ENCODE results near the gene CELSR2.

DNA sequence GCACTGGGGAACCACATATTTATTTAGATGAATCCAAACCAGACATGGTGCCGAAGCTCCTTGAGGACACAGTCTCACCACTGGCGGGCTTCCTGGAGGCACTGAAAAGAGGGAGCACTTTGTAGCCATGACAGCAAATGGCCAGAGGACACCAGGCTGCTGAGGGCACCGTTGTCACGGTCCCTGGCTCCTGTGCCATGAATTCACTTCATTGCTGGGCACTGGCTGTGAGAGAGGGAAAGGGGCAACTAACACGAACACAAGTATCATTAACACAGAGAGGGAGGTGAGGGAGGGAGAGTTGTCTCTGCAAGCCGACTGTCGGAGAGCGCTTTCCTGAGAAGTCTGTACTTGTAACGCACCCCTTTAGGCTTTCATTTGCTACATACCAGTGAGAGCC is 43.0 kb downstream of the CELSR2 start:
- TF ChIP-seq CTCF (conservative IDR thresholded peaks at IDR 0.05; ENCODE audit: low read depth in 2 of 2) (no peak), EZH2 (IDR thresholded peaks at IDR 0.05; ENCODE audit: low read depth, unreplicated experiment) (no peak)
